Urothelium cell line (cell line): Measurements from ENCODE around the gene MMP15.
"Not testable (repeated sequence)": the region's sequence is repeated elsewhere in the genome, so short reads cannot be mapped to it uniquely, and the experiment has no call there.

Experiments
- DNase-seq: peaks from one replicate; pipeline ENCODE4 v3.0.0; 2011; ENCODE audit warnings: low spot score, mixed read lengths
- FAIRE-seq: peaks from 2 replicates; lab custom pipeline; 2011; peaks lifted over from hg19 to GRCh38; lab: Jason Lieb, UNC

The MMP15 gene

GRCh38 chr16:58082381-58082780, 56.8 kb downstream of the MMP15 start:
- no peak for FAIRE-seq
- no peak for DNase-seq

DNA sequence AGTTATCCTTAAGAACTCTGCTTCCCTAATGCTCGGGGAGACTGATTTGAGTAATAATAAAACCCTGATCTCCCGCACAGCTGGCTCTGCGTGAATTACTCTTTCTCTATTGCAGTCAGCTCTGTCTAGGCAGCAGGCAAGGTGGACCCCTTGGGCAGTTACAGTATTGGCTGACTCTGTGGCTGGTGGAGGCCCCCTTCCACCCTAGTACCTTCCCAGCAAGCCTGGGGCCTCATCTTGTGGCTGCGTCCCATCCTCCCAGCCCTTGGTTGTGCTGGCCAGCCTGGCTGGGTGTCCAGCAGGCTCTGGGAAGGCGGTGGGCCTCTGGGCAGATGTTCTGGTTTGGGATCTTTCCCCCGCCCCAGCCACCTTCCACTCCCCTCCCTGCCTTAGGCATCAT, 59.1 kb downstream of the MMP15 start:
- no peak for FAIRE-seq

DNA sequence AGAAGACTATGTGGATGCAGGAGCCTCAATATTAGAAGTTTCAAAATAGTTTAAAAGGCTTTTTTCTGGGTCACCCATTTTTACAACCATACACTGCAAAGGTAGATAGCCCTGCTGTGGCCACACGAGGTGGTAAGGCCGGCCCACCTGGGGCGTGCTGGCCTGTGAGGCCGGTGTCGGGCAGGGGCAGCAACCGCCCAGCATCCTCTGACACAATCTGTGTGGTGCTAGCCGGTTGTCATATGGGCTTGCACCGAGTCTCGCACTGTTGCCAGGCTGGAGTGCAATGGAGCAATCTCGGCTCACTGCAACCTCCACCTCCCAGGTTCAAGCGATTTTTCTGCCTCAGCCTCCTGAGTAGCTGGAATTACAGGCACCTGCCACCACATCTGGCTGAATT, 59.6 kb downstream of the MMP15 start:
- DNase-seq (no peak), FAIRE-seq (no peak)

More for the DNA sequence above, 59.1 kb downstream of the MMP15 start:
- no peak for DNase-seq

- FAIRE-seq, result no peak
- no peak for DNase-seq
These were observed 60.2 kb downstream of the MMP15 start for GRCh38 chr16:58085584-58086251.

DNA sequence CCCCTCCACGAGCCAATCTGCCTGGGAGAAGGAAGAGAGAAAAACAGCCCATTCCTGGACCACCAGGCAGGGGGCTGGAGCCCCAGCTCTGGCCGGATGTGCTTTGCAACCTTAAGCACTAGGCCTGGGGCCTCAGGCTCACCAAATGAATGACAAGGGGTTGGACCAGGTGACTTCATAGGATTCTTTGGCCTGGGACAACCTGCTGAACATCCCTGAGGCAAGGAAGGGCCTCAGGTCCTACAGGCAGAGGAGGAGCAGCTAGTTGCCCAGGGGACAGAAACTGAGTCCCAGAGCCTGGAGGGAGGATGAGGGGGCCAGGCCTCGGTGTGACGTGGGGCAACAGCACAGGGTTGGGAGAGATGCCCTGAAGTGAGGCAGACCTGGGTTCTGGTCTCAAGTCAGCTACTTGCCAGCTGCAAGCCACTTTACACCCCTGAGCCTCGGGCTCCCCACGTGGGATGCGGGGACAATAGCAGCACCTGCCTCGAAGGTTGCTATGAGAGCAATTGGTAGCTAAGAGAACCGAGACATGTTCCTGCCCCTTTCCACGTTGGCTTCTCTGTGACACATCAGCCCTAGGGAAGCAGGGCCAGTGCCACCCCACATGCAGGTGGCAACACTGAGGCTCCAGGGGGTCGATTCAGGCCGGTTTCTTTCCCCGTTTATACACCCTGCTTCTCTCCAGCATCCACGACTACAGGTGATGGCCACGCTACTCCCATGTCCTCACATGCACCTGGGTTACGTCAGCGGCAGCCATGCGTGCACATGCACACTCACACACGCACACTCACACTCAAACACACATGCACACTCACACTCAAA, 61.0 kb downstream of the MMP15 start:
- DNase-seq (no peak), FAIRE-seq (no peak)

DNA sequence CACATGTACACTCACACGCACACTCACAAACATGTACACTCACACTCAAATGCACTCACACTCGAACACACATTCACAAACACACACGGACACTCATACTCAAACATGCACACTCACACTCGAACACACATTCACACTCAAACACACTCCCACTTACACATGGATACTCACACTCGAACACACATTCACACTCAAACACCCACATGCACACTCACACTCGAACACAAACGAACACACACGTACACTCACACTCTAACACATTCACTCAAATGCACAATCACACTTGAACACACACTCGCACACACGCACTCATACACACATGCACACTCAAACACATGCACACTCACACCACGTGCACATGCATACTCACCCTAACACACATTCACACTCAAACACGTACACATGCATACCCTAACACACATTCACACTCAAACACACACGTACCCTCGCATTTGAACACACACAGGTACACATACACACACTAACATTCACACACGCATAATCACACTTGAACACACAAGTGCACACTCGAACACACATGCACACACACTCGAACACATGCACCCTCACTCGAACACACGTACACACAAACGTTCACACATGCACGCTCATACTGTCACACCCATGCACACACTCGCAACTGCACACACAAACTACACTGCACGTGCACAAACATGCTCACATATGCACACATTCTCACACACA, 61.8 kb downstream of the MMP15 start:
- DNase-seq, result no peak
- FAIRE-seq, result peak; percentile 98

DNA sequence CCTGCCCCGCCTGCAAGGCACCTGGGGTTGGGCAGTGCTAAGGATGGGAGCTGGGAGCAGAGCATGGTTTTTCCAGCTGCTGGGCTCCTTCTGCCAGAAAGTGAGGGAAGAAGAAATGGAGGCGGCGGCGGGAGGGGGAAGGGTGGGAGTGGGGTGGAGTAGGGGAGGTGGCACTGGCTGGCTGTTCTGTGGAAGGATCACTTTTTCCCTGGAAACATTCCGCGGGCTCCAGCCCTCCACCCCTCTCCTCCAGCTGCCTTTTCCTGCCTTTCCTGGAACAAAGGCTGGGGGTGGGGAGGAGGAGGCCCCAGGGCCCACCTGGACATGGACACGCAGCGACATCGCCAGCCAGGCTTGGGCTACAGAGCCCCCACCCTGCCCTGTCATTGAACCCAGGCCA, 62.5 kb downstream of the MMP15 start:
- FAIRE-seq (no peak), DNase-seq (no peak)

DNA sequence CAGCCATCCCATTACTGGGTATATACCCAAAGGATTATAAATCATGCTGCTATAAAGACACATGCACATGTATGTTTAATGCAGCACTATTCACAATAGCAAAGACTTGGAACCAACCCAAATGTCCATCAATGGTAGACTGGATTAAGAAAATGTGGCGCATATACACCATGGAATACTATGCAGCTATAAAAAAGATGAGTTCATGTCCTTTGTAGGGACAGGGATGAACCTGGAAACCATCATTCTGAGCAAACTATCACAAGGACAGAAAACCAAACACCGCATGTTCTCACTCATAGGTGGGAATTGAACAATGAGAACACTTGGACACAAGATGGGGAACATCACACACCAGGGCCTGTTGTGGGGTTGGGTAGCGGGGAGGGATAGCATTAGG, 64.8 kb downstream of the MMP15 start:
- not testable (repeated sequence) for DNase-seq, FAIRE-seq

- DNase-seq, result no peak
- no peak for FAIRE-seq
These were observed 68.5 kb downstream of the MMP15 start for GRCh38 chr16:58094026-58094425.

DNA sequence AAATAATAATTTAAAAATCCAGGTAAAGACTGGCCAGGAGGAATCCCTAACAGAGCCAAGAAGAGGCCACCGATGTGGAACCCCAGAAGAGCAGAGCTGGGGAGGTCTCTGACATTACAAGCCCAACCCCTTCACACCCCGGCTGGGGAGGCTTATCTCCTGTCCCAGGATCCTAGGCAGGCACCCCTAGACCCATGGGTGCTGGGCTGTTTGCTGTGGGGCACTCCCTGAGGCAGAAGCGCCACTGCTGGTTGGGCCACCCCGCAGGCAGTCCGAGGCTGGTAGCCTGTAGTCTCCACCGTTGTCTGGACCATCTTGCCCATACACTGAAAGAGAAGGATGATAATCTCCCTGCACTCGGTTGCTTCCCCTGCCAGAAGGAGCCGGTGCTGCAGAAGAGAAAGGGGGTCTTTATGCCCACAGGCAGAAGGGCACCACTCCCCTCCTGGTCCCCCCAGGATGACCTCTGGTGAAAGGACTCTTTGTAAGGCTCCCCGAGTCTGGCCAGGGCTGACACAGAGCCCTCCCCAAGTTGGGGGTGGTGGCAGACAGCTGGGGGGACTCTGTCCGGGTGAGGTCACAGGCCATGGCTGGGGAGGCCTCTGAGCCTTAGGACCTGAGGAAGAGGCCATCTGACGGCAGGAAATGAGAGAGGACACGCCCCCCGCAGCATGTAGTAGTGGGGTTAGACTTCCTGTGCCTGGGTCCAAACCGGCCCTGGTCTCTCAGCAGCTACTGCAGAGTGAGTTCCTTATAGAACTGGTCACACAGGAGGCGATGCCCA, 69.4 kb downstream of the MMP15 start:
- DNase-seq, result no peak
- FAIRE-seq, result no peak

DNA sequence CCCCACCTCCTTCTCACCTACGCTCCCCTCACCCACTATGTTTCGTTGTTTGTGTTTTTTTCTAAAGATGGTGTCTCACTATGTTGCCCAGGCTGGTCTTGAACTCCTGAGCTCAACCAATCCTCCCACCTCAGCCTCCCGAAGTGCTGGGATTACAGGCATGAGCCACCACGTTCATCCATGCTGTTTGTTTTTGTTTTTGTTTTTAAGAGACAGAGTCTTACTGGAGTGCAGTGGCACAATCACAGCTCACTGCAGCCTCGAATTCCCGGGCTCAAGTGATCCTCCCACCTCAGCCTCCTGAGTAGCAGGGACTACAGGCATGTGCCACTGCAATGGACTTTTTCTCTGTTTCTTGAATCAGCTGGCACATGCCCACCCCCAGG, 70.0 kb downstream of the MMP15 start:
- not testable (repeated sequence) for FAIRE-seq, DNase-seq

DNA sequence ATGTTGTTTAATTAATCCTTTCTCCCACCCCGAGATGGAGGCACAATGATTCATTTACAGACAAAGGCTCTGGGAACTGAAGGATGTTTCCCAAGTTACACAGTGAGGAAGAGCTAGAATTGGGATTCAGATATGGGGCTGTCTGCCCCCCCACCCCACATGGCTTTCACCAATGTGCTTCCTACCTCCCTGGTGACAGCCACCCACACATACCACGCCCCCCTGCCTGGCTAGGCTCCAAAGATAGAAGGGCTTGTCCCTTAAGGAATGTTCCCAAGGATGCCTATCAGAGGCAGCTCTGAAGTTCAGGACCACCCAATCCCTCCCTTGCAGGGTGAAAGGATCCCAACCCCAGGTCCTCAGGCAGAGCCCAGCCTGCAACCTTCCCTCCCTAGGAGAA, 70.7 kb downstream of the MMP15 start:
- DNase-seq (peak; percentile 29), FAIRE-seq (no peak)
